Effector memory CD4-positive, alpha-beta T cell (primary cell): ENCODE data around the gene HSPB6.
A peak's percentile ranks its signal among the peaks of the same experiment; 100 is the strongest.

Source experiments
- DNase-seq, 3 donors: peaks; one replicate each; pipeline ENCODE4 v3.0.0-alpha.2; 2020
- H3K27ac ChIP-seq: 2 replicates; pipeline ENCODE4 v1.7.0; 2013; ENCODE audit warnings: mild to moderate bottlenecking, low read length, moderate library complexity; ENCODE audit not compliant: insufficient read depth, poor library complexity, severe bottlenecking
- H3K27me3 ChIP-seq: replicated peaks from 2 replicates; pipeline ENCODE4 v1.7.0; 2013; ENCODE audit warnings: mild to moderate bottlenecking, low read length; ENCODE audit not compliant: insufficient read depth, control insufficient read depth, poor library complexity, severe bottlenecking
- H3K36me3 ChIP-seq: 2 replicates; pipeline ENCODE4 v1.7.0; 2013; ENCODE audit warnings: mild to moderate bottlenecking, low read length, moderate library complexity; ENCODE audit not compliant: control insufficient read depth, insufficient read depth
- H3K4me1 ChIP-seq: 2 replicates; pipeline ENCODE4 v1.7.0; 2013; ENCODE audit warnings: low read length, mild to moderate bottlenecking; ENCODE audit not compliant: control insufficient read depth, insufficient read depth, poor library complexity, severe bottlenecking
- H3K4me3 ChIP-seq: 2 replicates; pipeline ENCODE4 v1.7.0; 2013; ENCODE audit warnings: low read length, low read depth, mild to moderate bottlenecking; ENCODE audit not compliant: insufficient read depth, poor library complexity, severe bottlenecking
- H3K9me3 ChIP-seq: 2 replicates; pipeline ENCODE4 v1.7.0; 2013; ENCODE audit warnings: mild to moderate bottlenecking, low read length, moderate library complexity; ENCODE audit not compliant: control insufficient read depth

Gene HSPB6

DNA sequence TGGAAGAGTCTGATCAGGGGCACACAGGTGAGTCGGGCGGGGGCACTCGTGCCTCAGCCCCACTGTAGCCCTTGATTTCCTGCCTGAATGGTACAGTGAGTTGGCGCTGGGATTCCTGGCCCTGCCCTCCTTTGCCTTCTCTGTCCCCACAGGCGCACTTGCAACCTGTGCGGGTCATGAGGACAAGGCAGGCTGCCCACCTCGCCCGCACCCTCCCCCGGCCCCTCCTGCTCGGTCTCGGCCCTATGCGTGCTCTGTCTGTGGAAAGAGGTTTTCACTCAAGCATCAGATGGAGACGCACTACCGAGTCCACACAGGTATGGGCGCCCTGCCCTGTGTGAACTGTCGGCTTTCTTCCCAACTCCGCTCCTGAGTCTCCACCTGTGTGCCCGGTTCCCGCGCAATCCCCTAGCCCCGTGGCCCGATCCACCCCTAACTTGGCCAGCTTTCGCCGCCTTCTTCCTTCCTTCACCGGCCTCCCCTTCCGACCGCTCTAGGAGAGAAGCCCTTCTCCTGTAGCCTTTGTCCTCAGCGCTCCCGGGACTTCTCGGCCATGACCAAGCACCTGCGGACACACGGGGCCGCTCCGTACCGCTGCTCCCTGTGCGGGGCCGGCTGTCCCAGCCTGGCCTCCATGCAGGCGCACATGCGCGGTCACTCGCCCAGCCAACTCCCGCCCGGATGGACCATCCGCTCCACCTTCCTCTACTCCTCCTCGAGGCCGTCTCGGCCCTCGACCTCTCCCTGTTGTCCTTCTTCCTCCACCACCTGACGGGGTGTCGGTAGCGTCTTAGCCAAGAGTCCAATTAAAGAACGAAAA lies 40.6 kb downstream of the HSPB6 start:
- peaks cover 45% of the 10 kb centered on the region for H3K4me1 ChIP-seq
- H3K27me3 ChIP-seq = no peaks in the 10 kb centered on the region
- peaks cover 4% of the 10 kb centered on the region for H3K36me3 ChIP-seq
- no peak for DNase-seq
- H3K4me3 ChIP-seq = peak overlapping the region; percentile 84
- peak overlapping the region; percentile 80 for H3K27ac ChIP-seq
- H3K9me3 ChIP-seq = no peaks in the 10 kb centered on the region

- no peak overlapping the region for H3K4me3 ChIP-seq
- H3K36me3 ChIP-seq = no peaks in the 10 kb centered on the region
- no peak for DNase-seq
- peaks cover 53% of the 10 kb centered on the region for H3K4me1 ChIP-seq
- no peaks in the 10 kb centered on the region for H3K27me3 ChIP-seq
- no peak overlapping the region for H3K27ac ChIP-seq
- H3K9me3 ChIP-seq = no peaks in the 10 kb centered on the region
Measured at GRCh38 chr19:35715355-35715809, 41.4 kb downstream of the HSPB6 start.

- Histone ChIP-seq H3K27ac (no peak overlapping the region), H3K36me3 (no peaks in the 10 kb centered on the region), H3K9me3 (no peaks in the 10 kb centered on the region), H3K4me3 (no peak overlapping the region), H3K27me3 (no peaks in the 10 kb centered on the region), H3K4me1 (peaks cover 52% of the 10 kb centered on the region)
- no peak for DNase-seq
Measured at GRCh38 chr19:35714601-35715354, 42.1 kb downstream of the HSPB6 start.

GRCh38 chr19:35713904-35714495 lies 42.8 kb downstream of the HSPB6 start:
- Histone ChIP-seq H3K36me3 (no peaks in the 10 kb centered on the region), H3K27me3 (no peaks in the 10 kb centered on the region), H3K27ac (no peak overlapping the region), H3K4me1 (peaks cover 46% of the 10 kb centered on the region), H3K9me3 (no peaks in the 10 kb centered on the region), H3K4me3 (no peak overlapping the region)
- DNase-seq = no peak

DNA sequence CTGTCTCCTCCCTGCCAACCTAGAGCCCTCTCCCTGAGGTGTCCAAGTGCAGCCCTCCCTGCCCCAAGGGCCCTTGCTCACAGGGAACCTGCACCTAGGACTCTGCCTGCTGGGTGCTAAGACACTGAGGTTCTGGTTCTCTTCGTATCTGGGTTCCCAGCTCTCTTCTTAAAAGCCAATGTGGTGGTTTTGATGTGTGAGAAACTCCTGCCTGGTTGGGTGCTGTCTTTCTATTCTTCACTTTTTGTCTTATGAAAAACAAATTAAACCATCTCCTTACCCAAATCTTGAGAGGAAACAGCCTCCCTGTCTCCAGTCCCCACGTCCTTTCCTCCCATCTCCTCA lies 43.4 kb downstream of the HSPB6 start:
- H3K27me3 ChIP-seq = no peaks in the 10 kb centered on the region
- peak overlapping the region; percentile 31 for H3K27ac ChIP-seq
- H3K36me3 ChIP-seq = no peaks in the 10 kb centered on the region
- no peaks in the 10 kb centered on the region for H3K9me3 ChIP-seq
- no peak overlapping the region for H3K4me3 ChIP-seq
- H3K4me1 ChIP-seq = peaks cover 41% of the 10 kb centered on the region
- no peak for DNase-seq

- H3K27ac ChIP-seq = peak overlapping the region; percentile 31
- no peaks in the 10 kb centered on the region for H3K27me3 ChIP-seq
- H3K4me1 ChIP-seq = peaks cover 40% of the 10 kb centered on the region
Measured at GRCh38 chr19:35712567-35713505, 44.0 kb downstream of the HSPB6 start.

DNA sequence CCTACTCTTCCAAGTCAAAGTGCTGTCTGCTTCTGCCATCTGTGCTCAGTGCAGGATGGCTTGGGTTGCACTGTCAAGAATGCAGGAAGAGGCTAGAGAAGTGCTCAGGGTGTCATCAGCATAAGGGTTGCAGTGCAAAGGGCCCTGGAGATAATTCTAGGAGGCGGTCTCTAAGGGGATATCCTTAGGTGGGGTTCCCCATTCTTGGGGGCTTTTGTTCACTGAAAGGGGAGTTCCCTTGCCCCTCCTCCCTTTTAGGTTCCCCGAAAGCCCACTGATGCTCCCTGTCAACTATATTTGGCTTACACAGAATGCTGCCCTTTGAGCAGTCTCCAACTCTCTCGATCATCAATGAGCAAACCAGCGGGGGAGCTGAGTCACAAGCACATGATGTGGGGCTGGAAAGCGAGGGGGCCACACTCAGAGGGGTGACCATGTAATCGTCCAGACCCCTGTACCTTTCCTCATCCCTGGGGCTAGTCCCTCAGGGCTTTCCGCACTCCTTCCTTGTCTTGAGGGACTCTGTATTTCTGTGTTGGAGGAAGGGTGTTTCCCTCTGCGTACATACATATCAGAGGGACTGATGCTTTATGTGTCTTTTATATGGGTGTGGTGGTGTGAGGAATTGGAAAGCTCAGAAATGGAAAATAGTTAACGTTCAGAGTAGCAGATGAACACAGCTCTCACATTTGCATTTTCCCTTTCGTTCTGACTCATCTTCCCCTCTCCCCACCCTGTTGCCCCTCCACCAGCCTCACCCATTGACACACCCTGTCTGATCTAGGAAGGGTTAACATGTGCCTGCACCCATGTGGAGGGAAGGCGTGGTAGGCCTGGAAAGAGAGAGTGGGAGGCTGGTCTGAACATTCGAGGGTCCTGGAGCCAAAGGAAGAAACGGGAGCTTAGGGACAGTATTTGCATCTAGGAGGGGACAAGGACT lies 45.8 kb downstream of the HSPB6 start:
- H3K4me3 ChIP-seq = no peak overlapping the region
- no peak for DNase-seq
- peaks cover 28% of the 10 kb centered on the region for H3K4me1 ChIP-seq

More at GRCh38 chr19:35712567-35713505, 44.0 kb downstream of the HSPB6 start:
- H3K4me3 ChIP-seq = no peak overlapping the region
- peak in 1 of 3 donors; percentile 17 for DNase-seq
- H3K36me3 ChIP-seq = no peaks in the 10 kb centered on the region
- no peaks in the 10 kb centered on the region for H3K9me3 ChIP-seq

DNA sequence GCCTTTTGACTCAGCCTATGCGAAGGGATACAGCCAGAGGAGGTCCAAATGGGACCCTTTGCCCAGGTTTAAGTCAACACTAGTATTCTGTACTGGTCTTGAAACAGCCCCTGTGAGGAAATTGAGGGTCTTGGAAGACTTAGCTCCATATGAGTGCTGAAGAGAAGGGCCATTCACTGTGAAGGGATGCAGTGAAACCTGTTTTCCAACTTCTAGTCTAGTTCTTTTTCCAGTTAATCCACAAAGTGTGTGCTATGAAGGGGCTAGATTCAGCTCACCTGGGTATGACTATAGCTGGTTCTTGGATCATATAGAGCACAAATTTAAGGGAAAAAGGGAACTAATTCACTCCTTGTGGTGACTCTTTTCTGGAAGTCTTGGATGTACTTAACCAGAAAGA lies 48.4 kb downstream of the HSPB6 start:
- Histone ChIP-seq H3K27ac (no peak overlapping the region), H3K9me3 (no peaks in the 10 kb centered on the region), H3K27me3 (no peaks in the 10 kb centered on the region), H3K36me3 (no peaks in the 10 kb centered on the region), H3K4me1 (peaks cover 22% of the 10 kb centered on the region), H3K4me3 (no peak overlapping the region)
- no peak for DNase-seq

More for the DNA sequence above, 45.8 kb downstream of the HSPB6 start:
- Histone ChIP-seq H3K27me3 (no peaks in the 10 kb centered on the region), H3K27ac (no peak overlapping the region), H3K9me3 (no peaks in the 10 kb centered on the region), H3K36me3 (no peaks in the 10 kb centered on the region)
